A673 (cell line): ENCODE data around the gene BRWD1.

Experiments used
- EZH2 ChIP-seq: fragments of 200-600 bp; sonication (generic); IDR thresholded peaks from 2 replicates; pipeline ENCODE4 v1.6.1; 2017; ENCODE audit warnings: borderline replicate concordance, low read depth, mild to moderate bottlenecking, mixed read lengths, antibody characterized with exemption, low read length; ENCODE audit not compliant: poor library complexity, severe bottlenecking
- TF ChIP-seq, protein P1 (sequence below): fragments of 300-800, 200-600 bp; sonication (generic); conservative IDR thresholded peaks from 2 replicates; pipeline ENCODE4 v1.5.1; 2017; ENCODE audit warnings: low read depth, mild to moderate bottlenecking, antibody characterized with exemption, low read length, moderate library complexity, mixed read lengths

DNA sequence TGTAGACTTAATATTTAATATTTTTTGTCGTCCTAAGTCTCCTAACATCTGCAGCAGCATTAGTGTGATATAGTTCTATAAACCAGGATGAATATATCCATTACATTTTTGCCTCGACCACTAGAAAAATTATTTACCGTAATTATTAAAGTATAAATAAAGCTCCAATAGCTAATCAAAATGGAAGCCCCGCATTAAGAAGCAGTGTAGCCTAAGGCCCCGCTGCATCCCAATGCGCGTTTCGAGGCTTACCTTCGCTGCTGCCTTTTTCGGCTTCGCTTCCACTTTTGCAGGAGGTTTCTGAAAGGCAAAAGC is 34.6 kb upstream of the BRWD1 start:
- TF ChIP-seq, protein P1, sequence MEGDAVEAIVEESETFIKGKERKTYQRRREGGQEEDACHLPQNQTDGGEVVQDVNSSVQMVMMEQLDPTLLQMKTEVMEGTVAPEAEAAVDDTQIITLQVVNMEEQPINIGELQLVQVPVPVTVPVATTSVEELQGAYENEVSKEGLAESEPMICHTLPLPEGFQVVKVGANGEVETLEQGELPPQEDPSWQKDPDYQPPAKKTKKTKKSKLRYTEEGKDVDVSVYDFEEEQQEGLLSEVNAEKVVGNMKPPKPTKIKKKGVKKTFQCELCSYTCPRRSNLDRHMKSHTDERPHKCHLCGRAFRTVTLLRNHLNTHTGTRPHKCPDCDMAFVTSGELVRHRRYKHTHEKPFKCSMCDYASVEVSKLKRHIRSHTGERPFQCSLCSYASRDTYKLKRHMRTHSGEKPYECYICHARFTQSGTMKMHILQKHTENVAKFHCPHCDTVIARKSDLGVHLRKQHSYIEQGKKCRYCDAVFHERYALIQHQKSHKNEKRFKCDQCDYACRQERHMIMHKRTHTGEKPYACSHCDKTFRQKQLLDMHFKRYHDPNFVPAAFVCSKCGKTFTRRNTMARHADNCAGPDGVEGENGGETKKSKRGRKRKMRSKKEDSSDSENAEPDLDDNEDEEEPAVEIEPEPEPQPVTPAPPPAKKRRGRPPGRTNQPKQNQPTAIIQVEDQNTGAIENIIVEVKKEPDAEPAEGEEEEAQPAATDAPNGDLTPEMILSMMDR = no peak
- no peak for TF ChIP-seq EZH2
